Measurements from ENCODE around the gene TMEM53.

Gene TMEM53

DNA sequence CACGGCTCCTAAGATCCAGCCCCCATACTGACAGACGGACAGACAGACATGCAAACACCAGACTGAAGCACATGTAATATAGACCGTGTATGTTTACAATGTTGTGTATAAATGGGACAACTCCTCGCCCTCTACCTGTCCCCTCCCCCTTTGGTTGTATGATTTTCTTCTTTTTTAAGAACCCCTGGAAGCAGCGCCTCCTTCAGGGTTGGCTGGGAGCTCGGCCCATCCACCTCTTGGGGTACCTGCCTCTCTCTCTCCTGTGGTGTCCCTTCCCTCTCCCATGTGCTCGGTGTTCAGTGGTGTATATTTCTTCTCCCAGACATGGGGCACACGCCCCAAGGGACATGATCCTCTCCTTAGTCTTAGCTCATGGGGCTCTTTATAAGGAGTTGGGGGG, 23.2 kb downstream of the TMEM53 start:
- no peak overlapping the region for H3K27ac ChIP-seq
- no peak overlapping the region for H3K4me3 ChIP-seq (ENCODE audit: low read depth, low read length)
- peaks cover 20% of the 10 kb centered on the region for H3K36me3 ChIP-seq (replicated peaks)
- in situ Hi-C loops (cut with HindIII; ENCODE audit: low pct_ligation_motif_present, low sequenced_read_pairs) = no loop called here
- no peaks in the 10 kb centered on the region for H3K27me3 ChIP-seq (replicated peaks)
- DNase-seq = no peak
- TF ChIP-seq, protein P1, sequence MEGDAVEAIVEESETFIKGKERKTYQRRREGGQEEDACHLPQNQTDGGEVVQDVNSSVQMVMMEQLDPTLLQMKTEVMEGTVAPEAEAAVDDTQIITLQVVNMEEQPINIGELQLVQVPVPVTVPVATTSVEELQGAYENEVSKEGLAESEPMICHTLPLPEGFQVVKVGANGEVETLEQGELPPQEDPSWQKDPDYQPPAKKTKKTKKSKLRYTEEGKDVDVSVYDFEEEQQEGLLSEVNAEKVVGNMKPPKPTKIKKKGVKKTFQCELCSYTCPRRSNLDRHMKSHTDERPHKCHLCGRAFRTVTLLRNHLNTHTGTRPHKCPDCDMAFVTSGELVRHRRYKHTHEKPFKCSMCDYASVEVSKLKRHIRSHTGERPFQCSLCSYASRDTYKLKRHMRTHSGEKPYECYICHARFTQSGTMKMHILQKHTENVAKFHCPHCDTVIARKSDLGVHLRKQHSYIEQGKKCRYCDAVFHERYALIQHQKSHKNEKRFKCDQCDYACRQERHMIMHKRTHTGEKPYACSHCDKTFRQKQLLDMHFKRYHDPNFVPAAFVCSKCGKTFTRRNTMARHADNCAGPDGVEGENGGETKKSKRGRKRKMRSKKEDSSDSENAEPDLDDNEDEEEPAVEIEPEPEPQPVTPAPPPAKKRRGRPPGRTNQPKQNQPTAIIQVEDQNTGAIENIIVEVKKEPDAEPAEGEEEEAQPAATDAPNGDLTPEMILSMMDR (IDR thresholded peaks at IDR 0.05; ENCODE audit: low read depth, low read length, missing control alignments) = no peak

- H3K27ac ChIP-seq = no peak overlapping the region
- no peaks in the 10 kb centered on the region for H3K27me3 ChIP-seq (replicated peaks)
- peaks cover 27% of the 10 kb centered on the region for H3K36me3 ChIP-seq (replicated peaks)
- H3K4me3 ChIP-seq (ENCODE audit: low read depth, low read length) = no peak overlapping the region
- TF ChIP-seq, protein P1 (IDR thresholded peaks at IDR 0.05; ENCODE audit: low read depth, low read length, missing control alignments) = no peak
- DNase-seq = no peak
- in situ Hi-C loops (cut with HindIII; ENCODE audit: low pct_ligation_motif_present, low sequenced_read_pairs) = no loop called here
Measured at GRCh38 chr1:44650159-44650831, 24.0 kb downstream of the TMEM53 start.

DNA sequence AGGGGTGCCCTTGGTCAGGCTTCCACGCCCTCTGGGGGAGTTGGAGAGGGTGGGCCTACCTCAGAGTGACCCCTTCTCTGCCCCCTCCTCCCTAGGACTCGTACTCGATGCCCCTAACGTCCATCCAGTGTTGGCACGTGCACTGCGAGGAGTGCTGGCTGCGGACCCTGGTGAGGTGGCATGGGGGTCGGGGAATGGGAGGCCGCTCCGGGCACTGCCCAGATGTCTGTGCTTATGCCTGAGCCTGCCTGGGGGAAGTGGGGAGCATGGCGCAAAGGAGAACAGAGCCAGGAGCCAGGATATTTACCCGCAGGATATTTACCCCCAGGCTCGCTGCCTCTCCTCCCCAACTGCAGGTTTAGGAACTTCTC, 24.5 kb downstream of the TMEM53 start:
- TF ChIP-seq, protein P1 (IDR thresholded peaks at IDR 0.05; ENCODE audit: low read depth, low read length, missing control alignments) = no peak
- DNase-seq = no peak
- Histone ChIP-seq H3K27me3 (replicated peaks) (no peaks in the 10 kb centered on the region), H3K36me3 (replicated peaks) (peaks cover 32% of the 10 kb centered on the region), H3K27ac (no peak overlapping the region), H3K4me3 (ENCODE audit: low read depth, low read length) (no peak overlapping the region)
- in situ Hi-C loops (cut with HindIII; ENCODE audit: low pct_ligation_motif_present, low sequenced_read_pairs) = no loop called here

DNA sequence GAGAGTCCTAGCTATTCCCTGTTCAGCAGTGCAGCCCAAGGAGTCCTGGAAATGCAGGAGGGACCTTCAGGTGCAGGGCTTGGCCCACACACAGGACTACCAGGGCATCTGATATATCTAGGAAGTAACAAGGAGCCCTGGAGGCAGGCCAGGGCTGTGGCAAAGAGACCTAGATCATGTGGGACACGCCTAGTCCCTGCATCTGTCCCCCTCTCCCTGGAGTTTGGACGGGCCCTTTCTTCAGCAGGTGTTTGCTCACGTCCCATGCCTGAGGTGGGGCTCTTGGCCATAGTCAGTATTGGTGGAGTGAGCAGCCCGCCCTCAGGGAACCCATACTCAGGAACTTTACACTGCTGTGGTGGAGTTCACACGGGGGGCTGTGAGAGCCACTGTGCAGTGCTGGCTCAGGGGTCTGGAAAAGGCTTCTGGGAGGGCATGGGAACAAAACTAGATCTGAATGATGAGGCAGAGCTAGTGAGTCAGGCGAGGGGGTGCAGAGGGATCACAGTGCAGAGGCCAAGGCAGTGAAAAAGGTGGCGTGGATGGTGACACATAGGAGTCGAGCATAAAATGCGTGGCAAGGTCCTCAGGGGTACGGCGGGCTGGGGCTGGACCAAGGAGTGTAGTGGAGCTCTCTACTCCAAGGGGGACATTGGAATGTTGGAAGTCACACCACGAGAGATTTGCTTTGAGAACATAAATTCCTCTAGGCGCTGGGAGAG, 25.6 kb downstream of the TMEM53 start:
- H3K27ac ChIP-seq = no peak overlapping the region
- in situ Hi-C loops (cut with HindIII; ENCODE audit: low pct_ligation_motif_present, low sequenced_read_pairs) = no loop called here
- no peak overlapping the region for H3K4me3 ChIP-seq (ENCODE audit: low read depth, low read length)
- DNase-seq = no peak
- TF ChIP-seq, protein P1 (IDR thresholded peaks at IDR 0.05; ENCODE audit: low read depth, low read length, missing control alignments) = no peak
- no peaks in the 10 kb centered on the region for H3K27me3 ChIP-seq (replicated peaks)
- peaks cover 41% of the 10 kb centered on the region for H3K36me3 ChIP-seq (replicated peaks)

GRCh38 chr1:44647896-44648295, 26.4 kb downstream of the TMEM53 start:
- in situ Hi-C loops (cut with HindIII; ENCODE audit: low pct_ligation_motif_present, low sequenced_read_pairs) = no loop called here
- H3K36me3 ChIP-seq (replicated peaks) = peaks cover 47% of the 10 kb centered on the region

More at GRCh38 chr1:44647896-44648295, 26.4 kb downstream of the TMEM53 start:
- no peak for DNase-seq
- no peaks in the 10 kb centered on the region for H3K27me3 ChIP-seq (replicated peaks)
- TF ChIP-seq, protein P1 (IDR thresholded peaks at IDR 0.05; ENCODE audit: low read depth, low read length, missing control alignments) = no peak
- H3K27ac ChIP-seq = no peak overlapping the region
- no peak overlapping the region for H3K4me3 ChIP-seq (ENCODE audit: low read depth, low read length)

Measured in brain microvascular endothelial cell (primary cell).